HAP-1 (cell line): ENCODE data around the gene BMP2.

Experiments used
- DNase-seq, 2 experiments: peaks; one replicate each; pipeline ENCODE4 v3.0.0-alpha.2; 2016 to 2020; ENCODE audit warnings: low spot score in 2 of 2
- H3K27me3 ChIP-seq: fragments of 250-450 bp; sonication (Bioruptor Pico); 2 replicates; pipeline ENCODE4 v1.5.1; 2020; ENCODE audit warnings: low read depth, mild to moderate bottlenecking, moderate library complexity
- H3K36me3 ChIP-seq: fragments of 250-450 bp; sonication (Bioruptor Pico); replicated peaks from 2 replicates; pipeline ENCODE4 v1.5.1; 2020; ENCODE audit warnings: mild to moderate bottlenecking
- H3K4me1 ChIP-seq: fragments of 250-450 bp; sonication (Bioruptor Pico); 2 replicates; pipeline ENCODE4 v1.5.1; 2020; ENCODE audit warnings: mild to moderate bottlenecking
- H3K4me3 ChIP-seq: fragments of 250-450 bp; sonication (Bioruptor Pico); 2 replicates; pipeline ENCODE4 v1.5.1; 2020; ENCODE audit warnings: mild to moderate bottlenecking, moderate library complexity
- H3K9me3 ChIP-seq: fragments of 250-450 bp; sonication (Bioruptor Pico); 2 replicates; pipeline ENCODE4 v1.5.1; 2020; ENCODE audit warnings: mild to moderate bottlenecking, moderate library complexity
- in situ Hi-C: fragments of 300-500 bp; cut with MboI; formaldehyde crosslinking; loops from 3 replicates; pipeline ENCODE4 v1.14.3; 2020; ENCODE audit warnings: low sequenced_read_pairs, inconsistent platforms, mixed read lengths

Gene BMP2

DNA sequence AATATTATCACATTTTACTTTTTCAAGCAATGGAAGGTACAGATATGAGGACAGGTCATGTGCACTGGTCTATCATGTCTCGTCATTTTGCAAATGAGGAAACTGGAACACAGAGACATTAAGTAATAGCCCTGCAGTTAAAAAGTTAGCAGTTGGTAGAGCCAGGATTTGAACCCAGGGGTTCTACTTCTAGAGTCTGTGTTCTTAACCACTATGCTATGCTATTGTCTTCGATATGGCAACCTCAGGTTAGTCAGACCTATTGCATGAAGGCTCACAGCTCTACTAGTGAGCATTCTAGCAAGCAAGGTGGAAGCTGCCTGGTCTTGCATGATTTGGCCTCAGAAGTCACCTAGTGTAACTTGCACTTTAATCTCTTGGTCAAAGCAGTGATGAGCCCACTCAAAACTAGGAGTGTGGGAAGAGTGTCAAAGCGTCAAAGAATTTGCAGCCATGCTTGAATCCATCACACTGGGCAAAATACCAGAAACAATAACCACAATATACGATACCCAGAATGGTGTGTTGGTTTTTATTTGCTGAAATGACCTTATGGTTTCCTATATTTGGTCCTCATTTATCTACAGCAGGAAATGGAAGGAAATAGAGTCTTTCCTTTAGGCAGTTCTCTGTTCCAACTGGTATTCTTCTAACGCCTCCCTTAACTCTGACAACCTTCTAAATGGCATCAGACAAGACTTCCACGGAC is 20.4 kb upstream of the BMP2 start:
- peak in 1 of 2 experiments; percentile 12 for DNase-seq
- Histone ChIP-seq H3K36me3 (no peaks in the 10 kb centered on the region), H3K4me3 (no peak overlapping the region), H3K4me1 (no peaks in the 10 kb centered on the region), H3K9me3 (no peaks in the 10 kb centered on the region), H3K27me3 (peaks cover 5% of the 10 kb centered on the region)
- in situ Hi-C loops, result no loop called here

DNA sequence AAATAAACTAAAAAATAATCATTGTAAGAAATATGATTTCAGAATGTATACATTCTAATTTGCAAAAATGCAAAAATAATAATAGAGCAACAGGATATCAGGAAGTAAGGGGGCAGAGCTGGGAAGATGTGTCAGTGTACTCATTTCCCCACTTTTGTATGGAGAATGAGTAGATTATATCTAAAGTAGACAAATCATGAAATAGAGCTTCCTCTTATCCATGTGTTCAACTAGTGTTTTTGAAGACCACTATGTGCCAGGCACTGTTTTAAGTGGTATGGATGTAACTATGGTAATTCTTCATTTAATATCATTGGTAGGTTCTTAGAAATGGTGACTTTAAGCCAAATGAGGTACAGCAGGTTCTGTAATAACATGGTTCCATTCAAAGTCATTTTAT is 17.0 kb upstream of the BMP2 start:
- no peak overlapping the region for H3K4me3 ChIP-seq
- H3K27me3 ChIP-seq, result peaks cover 5% of the 10 kb centered on the region
- in situ Hi-C loops, result no loop called here
- H3K36me3 ChIP-seq, result no peaks in the 10 kb centered on the region
- no peak for DNase-seq
- no peaks in the 10 kb centered on the region for H3K9me3 ChIP-seq
- no peaks in the 10 kb centered on the region for H3K4me1 ChIP-seq

DNA sequence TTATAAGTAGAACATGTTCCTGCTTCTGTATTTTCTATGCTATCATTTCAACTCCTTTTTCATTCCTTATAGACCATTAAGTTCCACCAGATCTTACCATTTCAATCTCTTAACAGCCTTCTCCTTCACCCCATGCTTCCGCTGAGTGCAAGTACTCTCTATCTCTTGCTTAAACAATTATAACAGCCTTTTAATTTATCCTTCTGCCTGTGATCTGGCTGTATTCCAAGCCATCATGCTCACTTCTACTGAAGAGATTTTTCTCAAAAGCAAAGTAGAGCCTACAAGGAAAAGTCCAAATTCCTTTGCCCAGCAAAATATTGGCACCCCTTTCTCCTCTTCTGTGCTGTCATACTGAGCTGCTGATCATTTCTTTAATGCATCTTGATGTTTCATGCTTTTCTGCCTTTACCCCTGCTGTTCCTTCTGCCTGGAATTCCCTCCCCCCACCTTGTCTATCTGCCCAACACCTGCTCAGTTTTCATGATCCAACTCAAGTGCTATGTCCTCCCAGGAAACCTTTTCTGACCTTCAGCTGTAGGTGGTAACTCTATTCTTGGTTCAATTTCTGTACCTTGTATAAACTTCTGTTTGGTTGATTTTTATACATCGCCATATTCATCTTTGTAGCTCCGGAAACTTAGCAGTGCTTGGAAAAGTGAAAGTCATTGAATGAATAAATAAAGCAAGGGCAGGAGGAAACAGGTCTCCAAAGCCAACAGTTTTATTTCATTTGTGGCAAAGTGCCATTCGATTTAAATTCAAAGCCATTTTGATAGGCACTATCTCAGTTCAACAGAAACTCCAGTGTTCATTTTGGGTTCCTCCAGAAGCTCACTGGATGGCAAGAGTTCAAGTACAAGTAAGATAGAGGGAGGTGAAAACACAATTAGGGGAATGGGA is 10.5 kb upstream of the BMP2 start:
- DNase-seq, result no peak
- Histone ChIP-seq H3K27me3 (0 out of 2 replicates have a peak, but pooled peaks cover 2% of the 10 kb centered on the region), H3K4me3 (no peak overlapping the region), H3K4me1 (no peaks in the 10 kb centered on the region), H3K36me3 (no peaks in the 10 kb centered on the region), H3K9me3 (no peaks in the 10 kb centered on the region)
- in situ Hi-C loops, result no loop called here

DNA sequence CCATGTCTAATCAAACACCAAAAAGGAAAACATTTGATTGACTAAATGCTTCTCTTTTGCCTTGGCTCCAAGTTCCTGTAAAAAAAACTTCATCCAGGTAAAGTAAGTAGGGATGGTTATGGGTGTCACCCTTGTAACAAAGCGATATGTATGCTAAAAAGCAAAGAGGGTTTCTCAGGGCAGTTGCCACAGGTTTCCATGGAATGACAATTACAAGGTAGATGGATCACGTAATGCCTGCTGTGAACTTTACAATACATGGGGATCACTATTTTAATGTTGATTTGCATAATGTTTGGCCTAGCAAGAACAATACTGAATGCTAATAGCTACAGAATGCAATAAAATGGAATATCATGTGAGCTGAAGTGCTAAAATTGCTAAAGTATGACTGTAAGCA is 2.9 kb upstream of the BMP2 start:
- no peak overlapping the region for H3K4me3 ChIP-seq
- no peaks in the 10 kb centered on the region for H3K36me3 ChIP-seq
- in situ Hi-C loops, result loop anchor here (10.0 kb wide), 1 partner anchor 520 kb away; no protein-coding TSS in a partner anchor
- peaks cover 13% of the 10 kb centered on the region for H3K27me3 ChIP-seq
- no peak for DNase-seq
- no peaks in the 10 kb centered on the region for H3K4me1 ChIP-seq
- H3K9me3 ChIP-seq, result no peaks in the 10 kb centered on the region

DNA sequence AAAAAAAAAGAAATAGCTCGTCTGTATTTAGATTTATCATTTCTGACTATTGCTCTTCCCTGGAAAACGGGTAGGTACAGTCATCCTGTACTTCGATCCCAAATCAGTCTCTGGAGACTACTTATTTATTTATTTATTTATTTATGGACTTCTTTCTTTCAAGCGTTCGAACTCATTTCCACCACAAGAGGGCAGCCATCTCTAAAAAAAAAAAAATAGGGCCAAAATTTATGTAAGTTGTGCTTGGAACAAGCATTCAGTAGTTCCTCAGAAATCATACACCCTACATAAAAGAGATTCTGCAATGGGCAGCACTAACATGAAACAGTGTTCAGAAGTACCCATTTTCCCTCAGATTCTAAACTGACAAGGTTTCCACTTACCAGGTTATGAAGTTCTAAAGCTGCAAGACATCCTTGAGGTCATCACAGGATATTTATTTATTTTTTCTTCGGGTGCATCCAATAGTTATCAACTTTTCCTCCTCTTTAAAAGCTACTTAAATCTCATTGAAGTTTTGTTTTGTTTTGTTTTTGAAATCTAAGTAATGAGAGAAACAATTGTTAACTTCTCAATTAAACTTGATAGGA is 1.9 kb upstream of the BMP2 start:
- H3K4me1 ChIP-seq, result no peaks in the 10 kb centered on the region; the same call in 1 of the 2 replicates
- H3K36me3 ChIP-seq, result no peaks in the 10 kb centered on the region
- peaks cover 15% of the 10 kb centered on the region for H3K27me3 ChIP-seq
- peak; percentile 13 to 53 for DNase-seq
- no peaks in the 10 kb centered on the region for H3K9me3 ChIP-seq
- in situ Hi-C loops, result loop anchor here (10.0 kb wide), 1 partner anchor 519 kb away; no protein-coding TSS in a partner anchor
- H3K4me3 ChIP-seq, result no peak overlapping the region

DNA sequence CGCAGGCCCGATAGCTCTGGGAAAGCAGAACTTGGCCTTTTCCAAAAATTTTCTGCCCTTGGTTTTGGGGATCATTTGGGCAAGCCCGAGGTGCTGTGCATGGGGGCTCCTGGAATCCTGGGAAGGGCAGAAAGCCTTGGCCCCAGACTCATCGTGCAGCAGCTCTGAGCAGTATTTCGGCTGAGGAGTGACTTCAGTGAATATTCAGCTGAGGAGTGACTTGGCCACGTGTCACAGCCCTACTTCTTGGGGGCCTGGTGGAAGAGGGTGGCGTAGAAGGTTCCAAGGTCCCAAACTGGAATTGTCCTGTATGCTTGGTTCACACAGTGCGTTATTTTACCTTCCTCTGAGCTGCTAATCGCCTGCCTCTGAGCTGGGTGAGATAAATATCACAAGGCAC is 1.1 kb upstream of the BMP2 start:
- in situ Hi-C loops, result loop anchor here (10.0 kb wide), 1 partner anchor 518 kb away; no protein-coding TSS in a partner anchor
- H3K36me3 ChIP-seq, result no peaks in the 10 kb centered on the region
- no peak for DNase-seq
- peaks cover 18% of the 10 kb centered on the region for H3K27me3 ChIP-seq
- no peaks in the 10 kb centered on the region; the same call in 1 of the 2 replicates for H3K4me1 ChIP-seq
- H3K9me3 ChIP-seq, result no peaks in the 10 kb centered on the region
- no peak overlapping the region for H3K4me3 ChIP-seq

DNA sequence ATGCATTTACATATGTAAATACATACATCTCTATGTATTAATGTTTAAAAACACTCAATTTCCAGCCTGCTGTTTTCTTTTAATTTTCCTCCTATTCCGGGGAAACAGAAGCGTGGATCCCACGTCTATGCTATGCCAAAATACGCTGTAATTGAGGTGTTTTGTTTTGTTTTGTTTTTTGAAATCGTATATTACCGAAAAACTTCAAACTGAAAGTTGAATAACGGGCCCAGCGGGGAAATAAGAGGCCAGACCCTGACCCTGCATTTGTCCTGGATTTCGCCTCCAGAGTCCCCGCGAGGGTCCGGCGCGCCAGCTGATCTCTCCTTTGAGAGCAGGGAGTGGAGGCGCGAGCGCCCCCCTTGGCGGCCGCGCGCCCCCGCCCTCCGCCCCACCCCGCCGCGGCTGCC is 355 bp upstream of the BMP2 start:
- no peaks in the 10 kb centered on the region for H3K36me3 ChIP-seq
- in situ Hi-C loops, result loop anchor here (10.0 kb wide), 1 partner anchor 518 kb away; no protein-coding TSS in a partner anchor
- DNase-seq, result no peak
- peaks cover 18% of the 10 kb centered on the region for H3K27me3 ChIP-seq
- no peaks in the 10 kb centered on the region for H3K9me3 ChIP-seq
- H3K4me1 ChIP-seq, result no peaks in the 10 kb centered on the region; the same call in 1 of the 2 replicates
- peak overlapping the region; percentile 21 for H3K4me3 ChIP-seq

DNA sequence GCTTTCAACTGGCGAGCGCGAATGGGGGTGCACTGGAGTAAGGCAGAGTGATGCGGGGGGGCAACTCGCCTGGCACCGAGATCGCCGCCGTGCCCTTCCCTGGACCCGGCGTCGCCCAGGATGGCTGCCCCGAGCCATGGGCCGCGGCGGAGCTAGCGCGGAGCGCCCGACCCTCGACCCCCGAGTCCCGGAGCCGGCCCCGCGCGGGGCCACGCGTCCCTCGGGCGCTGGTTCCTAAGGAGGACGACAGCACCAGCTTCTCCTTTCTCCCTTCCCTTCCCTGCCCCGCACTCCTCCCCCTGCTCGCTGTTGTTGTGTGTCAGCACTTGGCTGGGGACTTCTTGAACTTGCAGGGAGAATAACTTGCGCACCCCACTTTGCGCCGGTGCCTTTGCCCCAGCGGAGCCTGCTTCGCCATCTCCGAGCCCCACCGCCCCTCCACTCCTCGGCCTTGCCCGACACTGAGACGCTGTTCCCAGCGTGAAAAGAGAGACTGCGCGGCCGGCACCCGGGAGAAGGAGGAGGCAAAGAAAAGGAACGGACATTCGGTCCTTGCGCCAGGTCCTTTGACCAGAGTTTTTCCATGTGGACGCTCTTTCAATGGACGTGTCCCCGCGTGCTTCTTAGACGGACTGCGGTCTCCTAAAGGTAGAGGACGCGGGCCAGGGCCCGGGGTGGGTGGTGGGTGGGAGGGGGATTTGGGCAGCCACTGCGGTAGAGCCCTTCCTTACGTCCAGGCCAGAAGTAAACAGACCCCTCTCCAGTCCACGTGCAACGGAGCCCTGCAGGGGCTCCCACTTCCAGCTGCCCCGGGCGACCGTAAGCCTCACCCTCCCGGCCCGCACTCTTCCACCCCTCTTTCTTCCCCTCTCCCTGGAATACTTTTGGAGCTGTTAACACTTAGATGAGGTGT is 998 bp downstream of the BMP2 start:
- H3K4me1 ChIP-seq, result no peaks in the 10 kb centered on the region; the same call in 1 of the 2 replicates
- peak in 1 of 2 experiments; percentile 21 for DNase-seq
- no peaks in the 10 kb centered on the region for H3K9me3 ChIP-seq
- in situ Hi-C loops, result loop anchor here (10.0 kb wide), 1 partner anchor 516 kb away; no protein-coding TSS in a partner anchor
- H3K36me3 ChIP-seq, result no peaks in the 10 kb centered on the region
- peak overlapping the region; percentile 43 for H3K4me3 ChIP-seq
- peaks cover 18% of the 10 kb centered on the region for H3K27me3 ChIP-seq

DNA sequence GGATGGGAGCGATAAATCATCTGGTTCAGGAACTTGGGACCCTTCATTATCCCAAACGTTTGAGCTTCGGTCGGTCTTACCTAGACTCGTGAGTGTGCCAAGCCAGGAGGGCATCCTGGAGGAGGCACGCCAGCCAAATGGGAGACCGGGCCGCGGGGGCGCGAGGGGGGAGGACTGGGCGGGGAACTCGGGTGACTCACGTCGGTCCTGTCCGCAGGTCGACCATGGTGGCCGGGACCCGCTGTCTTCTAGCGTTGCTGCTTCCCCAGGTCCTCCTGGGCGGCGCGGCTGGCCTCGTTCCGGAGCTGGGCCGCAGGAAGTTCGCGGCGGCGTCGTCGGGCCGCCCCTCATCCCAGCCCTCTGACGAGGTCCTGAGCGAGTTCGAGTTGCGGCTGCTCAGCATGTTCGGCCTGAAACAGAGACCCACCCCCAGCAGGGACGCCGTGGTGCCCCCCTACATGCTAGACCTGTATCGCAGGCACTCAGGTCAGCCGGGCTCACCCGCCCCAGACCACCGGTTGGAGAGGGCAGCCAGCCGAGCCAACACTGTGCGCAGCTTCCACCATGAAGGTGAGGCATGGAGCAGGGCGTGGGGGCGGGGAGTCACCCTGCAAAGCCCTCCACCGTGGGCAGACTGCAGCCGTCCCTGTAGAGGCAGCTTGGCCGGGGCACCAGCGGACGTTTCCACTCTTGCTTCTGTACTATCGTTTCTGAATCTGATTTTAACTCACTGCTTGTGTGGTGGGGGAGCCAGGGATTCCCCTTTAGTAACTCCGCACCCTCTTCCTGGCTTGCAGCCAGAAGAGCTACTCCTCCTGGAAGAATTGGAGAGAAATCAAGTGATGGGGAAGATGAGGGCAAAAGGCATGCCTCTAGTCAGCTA is 2.7 kb downstream of the BMP2 start:
- Histone ChIP-seq H3K4me3 (peak overlapping the region; percentile 43), H3K9me3 (no peaks in the 10 kb centered on the region), H3K4me1 (no peaks in the 10 kb centered on the region; the same call in 1 of the 2 replicates), H3K36me3 (no peaks in the 10 kb centered on the region), H3K27me3 (peaks cover 18% of the 10 kb centered on the region)
- DNase-seq, result peak in 1 of 2 experiments; percentile 43
- in situ Hi-C loops, result loop anchor here (10.0 kb wide), 1 partner anchor 515 kb away; no protein-coding TSS in a partner anchor

DNA sequence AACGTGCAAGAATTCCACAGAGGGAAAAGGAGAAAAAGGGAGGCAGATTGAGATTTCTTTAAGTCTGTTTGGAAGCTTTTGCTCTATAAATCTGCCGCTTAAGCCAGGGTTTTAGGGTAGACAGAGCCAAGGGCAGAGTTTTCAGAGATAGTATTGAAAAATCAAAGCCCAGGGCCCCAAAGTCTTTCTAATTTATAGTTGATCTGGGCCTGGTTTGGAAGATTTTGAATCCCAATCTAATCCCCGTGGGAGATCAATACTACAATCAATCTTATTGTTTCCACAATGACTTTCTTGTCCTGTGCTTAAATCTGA is 3.3 kb downstream of the BMP2 start:
- Histone ChIP-seq H3K9me3 (no peaks in the 10 kb centered on the region), H3K4me3 (peak overlapping the region; percentile 43), H3K36me3 (no peaks in the 10 kb centered on the region), H3K4me1 (no peaks in the 10 kb centered on the region; the same call in 1 of the 2 replicates), H3K27me3 (peaks cover 18% of the 10 kb centered on the region)
- in situ Hi-C loops, result no loop called here
- DNase-seq, result no peak

DNA sequence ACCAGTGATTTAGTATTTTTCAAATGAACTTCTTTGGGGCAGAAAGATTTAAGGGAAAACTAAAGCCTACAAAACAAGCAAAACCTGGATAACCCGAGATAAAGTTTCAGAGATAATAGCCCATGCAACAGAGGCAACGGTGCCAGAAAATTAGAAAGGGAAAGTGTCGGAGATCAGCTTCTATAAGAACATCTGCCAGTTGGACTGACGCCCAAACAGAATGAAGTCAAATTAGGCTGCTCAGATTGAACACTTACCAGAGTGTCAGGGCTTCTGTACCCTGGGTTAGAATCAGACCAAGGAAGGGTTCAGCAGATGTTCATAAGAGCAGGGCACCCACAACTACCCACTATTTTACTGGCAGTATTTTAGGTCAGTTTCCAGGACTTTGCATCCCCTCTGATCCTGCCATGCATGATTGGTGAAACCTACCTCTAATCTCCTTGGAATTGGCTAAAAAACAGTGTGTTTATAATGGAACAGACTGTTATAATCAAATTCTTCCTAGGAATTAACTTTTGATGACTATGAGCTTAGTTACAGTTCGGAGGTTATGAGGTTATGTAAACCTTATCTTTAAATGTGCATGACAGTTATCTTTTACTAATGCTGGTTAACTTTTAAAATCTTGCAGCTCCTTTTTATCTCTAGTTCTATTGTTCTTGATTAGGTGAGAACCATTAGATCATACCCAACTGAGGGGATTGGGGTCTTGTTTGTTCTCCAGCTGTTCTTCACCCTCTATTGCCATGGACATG is 13.1 kb downstream of the BMP2 start:
- H3K4me1 ChIP-seq, result no peaks in the 10 kb centered on the region
- in situ Hi-C loops, result no loop called here
- H3K27me3 ChIP-seq, result no peaks in the 10 kb centered on the region
- H3K9me3 ChIP-seq, result no peaks in the 10 kb centered on the region
- H3K4me3 ChIP-seq, result no peak overlapping the region
- H3K36me3 ChIP-seq, result no peaks in the 10 kb centered on the region
- DNase-seq, result no peak

DNA sequence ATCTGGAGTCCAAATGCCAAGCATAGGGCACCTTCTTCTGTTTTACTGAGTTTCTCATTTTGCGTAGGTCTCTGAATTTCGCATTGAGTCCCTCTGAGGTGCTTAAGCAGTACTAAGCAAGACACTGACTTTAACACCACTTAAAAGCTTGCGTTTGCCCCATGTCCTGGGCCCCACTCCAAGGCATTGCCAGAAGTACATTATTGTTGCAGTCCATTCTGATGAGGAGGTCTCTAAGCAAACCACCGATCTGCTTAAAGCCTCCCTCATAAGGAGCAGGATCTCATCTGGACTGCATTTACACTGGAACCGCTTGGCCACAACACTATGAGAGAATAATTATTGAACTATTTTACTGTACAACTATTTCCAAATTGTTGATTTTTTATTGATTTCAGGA is 16.3 kb downstream of the BMP2 start:
- no peak for DNase-seq
- in situ Hi-C loops, result no loop called here
- Histone ChIP-seq H3K27me3 (no peaks in the 10 kb centered on the region), H3K4me3 (no peak overlapping the region), H3K36me3 (no peaks in the 10 kb centered on the region), H3K4me1 (no peaks in the 10 kb centered on the region), H3K9me3 (no peaks in the 10 kb centered on the region)
